HepG2 (cell line): Measurements from ENCODE around the gene POMT1. TPM values are rescaled to one million over a fixed set of nuclear protein-coding genes. Genes with fewer than 3 reads are reported as not detected.
A peak's percentile ranks its signal among the peaks of the same experiment; 100 is the strongest.

Source experiments
- ATAC-seq: fragments of 200-7000 bp; cut with Tn5 transposase; 3 replicates; pipeline ENCODE4 v1.9.1; 2020; ENCODE audit warnings: mild to moderate bottlenecking, moderate library complexity
- BruUV-seq: library from RNA; stranded (reverse); fragments of 400-500 nt; replicated peaks from 2 replicates; lab custom pipeline; 2021; lab: Mats Ljungman, UMichigan
- CTCF ChIA-PET: fragments of 300-600 bp; formaldehyde crosslinking; extraction: SDS; loops from one replicate; lab custom pipeline; 2021; ENCODE audit warnings: low total read pairs, inconsistent platforms, low intra/inter-chr PET ratio; lab: Yijun Ruan, JAX
- POLR2A ChIA-PET: fragments of 350-600 bp; sonication (Branson Sonifier 250); formaldehyde crosslinking; loops from one replicate; lab custom pipeline; 2020; ENCODE audit warnings: antibody characterized with exemption, inconsistent platforms; lab: Yijun Ruan, JAX
- DNase-seq: peaks from one replicate; pipeline ENCODE4 v3.0.0-alpha.2; 2015; ENCODE audit warnings: low spot score
- FAIRE-seq: peaks from 3 replicates; lab custom pipeline; 2011; peaks lifted over from hg19 to GRCh38; lab: Jason Lieb, UNC
- H2AFZ ChIP-seq: one replicate; pipeline ENCODE4 v1.6.1; 2011; ENCODE audit warnings: low read length, inconsistent platforms
- H3K27ac ChIP-seq: fragments of 300-600 bp; 3 replicates; pipeline ENCODE4 v1.8.0; 2011; ENCODE audit warnings: mixed run types, mild to moderate bottlenecking, mixed read lengths, low read length, inconsistent platforms; ENCODE audit not compliant: insufficient read depth; ENCODE audit errors: extremely low read length
- H3K27me3 ChIP-seq, 2 experiments: fragments of 200-600 bp in 1 of 2; 2 replicates in 1 of 2; 3 replicates in 1 of 2; pipeline versions ENCODE4 v1.6.0 to v1.8.0; 2011; ENCODE audit warnings: low read length in 2 of 2, mild to moderate bottlenecking in 2 of 2, moderate library complexity in 2 of 2, inconsistent platforms in 1 of 2; ENCODE audit not compliant: insufficient read depth in 2 of 2, control insufficient read depth in 1 of 2
- H3K36me3 ChIP-seq, 2 experiments: fragments of 200-600 bp in 1 of 2; replicated peaks in 1 of 2; 2 replicates in 1 of 2; 3 replicates in 1 of 2; pipeline versions ENCODE4 v1.5.1 to v1.8.0; 2011; ENCODE audit warnings: low read length in 2 of 2, inconsistent platforms in 1 of 2; ENCODE audit not compliant: insufficient read depth in 2 of 2, control insufficient read depth in 1 of 2
- H3K4me1 ChIP-seq: 2 replicates; pipeline ENCODE4 v1.5.1; 2012; ENCODE audit warnings: low read length, inconsistent platforms; ENCODE audit not compliant: insufficient read depth
- H3K4me2 ChIP-seq: 2 replicates; pipeline ENCODE4 v1.6.0; 2011; ENCODE audit warnings: low read depth, low read length, inconsistent platforms
- H3K4me3 ChIP-seq, 3 experiments: fragments of 200-600 bp in 1 of 3; sonication (generic), shearing (Covaris generic) in 1 of 3; replicated peaks in 1 of 3; 2 replicates each; pipeline ENCODE4 v1.5.1; 2011 to 2016; ENCODE audit warnings: low read length in 3 of 3, inconsistent platforms in 2 of 3, low read depth in 2 of 3, mild to moderate bottlenecking in 2 of 3, control low read depth in 1 of 3, mixed read lengths in 1 of 3; ENCODE audit not compliant: insufficient read depth in 1 of 3
- H3K79me2 ChIP-seq: one replicate; pipeline ENCODE4 v1.6.1; 2011; ENCODE audit warnings: low read length, inconsistent platforms; ENCODE audit not compliant: insufficient read depth
- H3K9ac ChIP-seq: 2 replicates; pipeline ENCODE4 v1.6.0; 2011; ENCODE audit warnings: mild to moderate bottlenecking, low read depth, low read length, inconsistent platforms; ENCODE audit not compliant: insufficient read depth
- H3K9me3 ChIP-seq: 2 replicates; pipeline ENCODE4 v1.5.1; 2012; ENCODE audit warnings: mild to moderate bottlenecking, low read length
- H4K20me1 ChIP-seq: 2 replicates; pipeline ENCODE4 v1.6.0; 2011; ENCODE audit warnings: inconsistent platforms, mild to moderate bottlenecking, low read length, moderate library complexity; ENCODE audit not compliant: insufficient read depth
- DZIP1 ChIP-seq: sonication (generic); formaldehyde crosslinking; IDR thresholded peaks from 2 replicates; pipeline ENCODE4 v1.5.0; 2020; ENCODE audit warnings: mild to moderate bottlenecking, missing genetic modification reagents
- E2F1 ChIP-seq: sonication (generic); formaldehyde crosslinking; IDR thresholded peaks from 2 replicates; pipeline ENCODE4 v1.5.0; 2020; ENCODE audit warnings: missing genetic modification reagents
- HINFP ChIP-seq: sonication (generic); formaldehyde crosslinking; IDR thresholded peaks from 2 replicates; pipeline ENCODE4 v1.4.0; 2020; ENCODE audit warnings: low read depth, mild to moderate bottlenecking, missing genetic modification reagents
- HOXA7 ChIP-seq: sonication (generic); formaldehyde crosslinking; IDR thresholded peaks from 2 replicates; pipeline ENCODE4 v1.8.1; 2022; ENCODE audit warnings: mild to moderate bottlenecking, missing genetic modification reagents, moderate library complexity
- KAT2B ChIP-seq: fragments of 150-350 bp; IDR thresholded peaks from 2 replicates; pipeline ENCODE4 v1.6.1; 2014; ENCODE audit warnings: low read depth, low read length, borderline replicate concordance
- MAZ ChIP-seq, 2 experiments: sonication (generic) in 1 of 2; formaldehyde crosslinking in 1 of 2; IDR thresholded peaks; 2 replicates each; pipeline versions ENCODE4 v1.5.0 to v1.6.1; 2012 to 2020; ENCODE audit warnings: low read depth in 2 of 2, mild to moderate bottlenecking in 2 of 2, borderline replicate concordance in 1 of 2, improper control_type of control experiment in 1 of 2, low read length in 1 of 2, missing genetic modification reagents in 1 of 2, moderate library complexity in 1 of 2
- RBM22 ChIP-seq: fragments of 200-400 bp; formaldehyde crosslinking; optimal IDR thresholded peaks from 2 replicates; pipeline ENCODE3; 2017; ENCODE audit warnings: mild to moderate bottlenecking, low read length, moderate library complexity
- SATB2 ChIP-seq: sonication (generic); formaldehyde crosslinking; IDR thresholded peaks from 2 replicates; pipeline ENCODE4 v1.5.0; 2020; ENCODE audit warnings: missing genetic modification reagents
- ZNF503 ChIP-seq: sonication (generic); formaldehyde crosslinking; IDR thresholded peaks from 2 replicates; pipeline ENCODE4 v1.4.0; 2020; ENCODE audit warnings: missing genetic modification reagents
- ZNF773 ChIP-seq: sonication (generic); formaldehyde crosslinking; IDR thresholded peaks from 2 replicates; pipeline ENCODE4 v1.4.0; 2020; ENCODE audit warnings: missing genetic modification reagents, borderline replicate concordance
- WGBS: methylation state at CpG from one replicate; pipeline ENCODE4 v1.1.6; 2017; ENCODE audit warnings: low lambda C conversion rate; 5-methylcytosine and 5-hydroxymethylcytosine counted together
- in situ Hi-C: cut with HindIII; loops from 2 replicates; pipeline ENCODE4 v1.10.0; 2017; ENCODE audit warnings: low pct_unique_long_range_greater_than_20kb; ENCODE audit not compliant: extremely low pct_ligation_motif_present
- intact Hi-C: fragments of 100-400 bp; cut with micrococcal nuclease; formaldehyde crosslinking; loops from one replicate; pipeline ENCODE4 v1.10.0; 2022; ENCODE audit not compliant: unreplicated experiment
- polyA plus RNA-seq, 8 experiments: library from polyadenylated mRNA; depleted of rRNA in 3 of 8; stranded (reverse) in 7 of 8; unstranded in 1 of 8; fragments of >200 nt; fragmentation: Illumina TruSeq in 4 of 8; extraction: Trizol in 4 of 8; gene quantifications; 2 replicates each; pipeline versions ENCODE4 v1.2.1 to v1.2.3, GENCODE V29; 2011 to 2016; ENCODE audit warnings: low read depth in 4 of 8, missing spikeins in 1 of 8, mixed read lengths in 1 of 8; ENCODE audit not compliant: insufficient read depth in 1 of 8
- total RNA-seq, 5 experiments: library from RNA; depleted of rRNA; stranded (reverse); fragments of >200 nt; fragmentation: Illumina TruSeq; extraction: Trizol; gene quantifications; 2 replicates each; pipeline ENCODE4 v1.2.3, GENCODE V29; 2016; ENCODE audit warnings: low read depth in 1 of 5

POMT1 gene
- total and polyA plus RNA-seq, 2 of the 13 experiments (the other 11 are each of a cell fraction or from before 2014, with no cell fraction given): 21.6 to 22.7 TPM

- no peak overlapping the region for H3K4me3 ChIP-seq
- BruUV-seq: no TSS peak
- WGBS: 100% methylated on average over 1 of the region's 6 CpGs
Observed at GRCh38 chr9:131492070-131492469, 10.6 kb upstream of the POMT1 start.

GRCh38 chr9:131494296-131494870 lies 8.3 kb upstream of the POMT1 start:
- H3K27ac ChIP-seq: no peak overlapping the region
- no peaks in the 10 kb centered on the region for H3K27me3 ChIP-seq
- over 99% methylated on average over 14 of the region's 22 CpGs for WGBS
- intact Hi-C loops: no loop called here
- FAIRE-seq: no peak
- in situ Hi-C loops: no loop called here
- ChIA-PET POLR2A (no interaction called here), CTCF (no interaction called here)
- no peak overlapping the region for H3K9ac ChIP-seq
- H3K36me3 ChIP-seq: peaks cover 56 to 89% of the 10 kb centered on the region in 2 experiments
- no peak for DNase-seq
- H3K9me3 ChIP-seq: no peaks in the 10 kb centered on the region
- H3K4me2 ChIP-seq: no peak overlapping the region
- no peak for ATAC-seq
- H3K4me3 ChIP-seq: no peak overlapping the region
- no peaks in the 10 kb centered on the region for H4K20me1 ChIP-seq
- BruUV-seq: no TSS peak
- H3K79me2 ChIP-seq: no peaks in the 10 kb centered on the region
- no peak overlapping the region for H2AFZ ChIP-seq
- no peaks in the 10 kb centered on the region for H3K4me1 ChIP-seq
- TF ChIP-seq DZIP1 (CRISPR knock-in tag) (no peak), SATB2 (CRISPR knock-in tag) (no peak), HINFP (CRISPR knock-in tag) (no peak), KAT2B (no peak), E2F1 (no peak), ZNF773 (CRISPR knock-in tag) (no peak), ZNF503 (CRISPR knock-in tag) (no peak), HOXA7 (CRISPR knock-in tag) (no peak)

More at GRCh38 chr9:131492070-131492469, 10.6 kb upstream of the POMT1 start:
- TF ChIP-seq RBM22 (peak; percentile 17), MAZ (IDR thresholded peaks at IDR 0.05; ENCODE audit: borderline replicate concordance, low read depth, low read length) (no peak), MAZ (CRISPR knock-in tag; IDR thresholded peaks at IDR 0.05; ENCODE audit: low read depth) (no peak)
- no peaks in the 10 kb centered on the region for H3K27me3 ChIP-seq
- H3K4me2 ChIP-seq: no peak overlapping the region
- no peak for ATAC-seq
- no peak for FAIRE-seq
- no peaks in the 10 kb centered on the region for H3K9me3 ChIP-seq
- no peak overlapping the region for H3K27ac ChIP-seq
- ChIA-PET CTCF (no interaction called here), POLR2A (no interaction called here)
- H4K20me1 ChIP-seq: 0 out of 2 replicates have a peak, but pooled peaks cover 3% of the 10 kb centered on the region
- H3K79me2 ChIP-seq: no peaks in the 10 kb centered on the region
- H3K9ac ChIP-seq: no peak overlapping the region
- in situ Hi-C loops: no loop called here
- no peaks in the 10 kb centered on the region for H3K4me1 ChIP-seq
- no peak overlapping the region for H2AFZ ChIP-seq
- intact Hi-C loops: no loop called here
- peaks cover 69 to 97% of the 10 kb centered on the region in 2 experiments for H3K36me3 ChIP-seq
- DNase-seq: no peak
